Stimulated activated naive CD8-positive, alpha-beta T cell treated with anti-CD3 and anti-CD28 coated beads, Interleukin-15, Interleukin-2, amounts not matched to agents 100 ng/mL and 50 ng/mL, for 24 hours (primary cell): Measurements from ENCODE around the gene ASIC1.

ENCODE experiments used
- H3K27ac Mint-ChIP-seq: one replicate; pipeline ENCODE4 v1.8.0; 2021; ENCODE audit warnings: mild to moderate bottlenecking, mixed read lengths
- H3K27me3 Mint-ChIP-seq: one replicate; pipeline ENCODE4 v1.8.0; 2021; ENCODE audit warnings: mixed read lengths
- H3K36me3 Mint-ChIP-seq: one replicate; pipeline ENCODE4 v1.8.0; 2021; ENCODE audit warnings: low read depth, mixed read lengths
- H3K4me1 Mint-ChIP-seq: one replicate; pipeline ENCODE4 v1.8.0; 2021; ENCODE audit warnings: low read depth, mixed read lengths
- H3K4me3 Mint-ChIP-seq: one replicate; pipeline ENCODE4 v1.8.0; 2021; ENCODE audit warnings: mild to moderate bottlenecking, mixed read lengths
- H3K9me3 Mint-ChIP-seq: one replicate; pipeline ENCODE4 v1.8.0; 2021; ENCODE audit warnings: mixed read lengths

Gene ASIC1

GRCh38 chr12:50050410-50051098 is 6.8 kb upstream of the ASIC1 start:
- Mint-ChIP-seq H3K27me3 (peaks cover 34% of the 10 kb centered on the region), H3K27ac (no peak overlapping the region), H3K36me3 (no peaks in the 10 kb centered on the region), H3K4me1 (peaks cover under 1% of the 10 kb centered on the region), H3K4me3 (no peak overlapping the region), H3K9me3 (no peaks in the 10 kb centered on the region)

DNA sequence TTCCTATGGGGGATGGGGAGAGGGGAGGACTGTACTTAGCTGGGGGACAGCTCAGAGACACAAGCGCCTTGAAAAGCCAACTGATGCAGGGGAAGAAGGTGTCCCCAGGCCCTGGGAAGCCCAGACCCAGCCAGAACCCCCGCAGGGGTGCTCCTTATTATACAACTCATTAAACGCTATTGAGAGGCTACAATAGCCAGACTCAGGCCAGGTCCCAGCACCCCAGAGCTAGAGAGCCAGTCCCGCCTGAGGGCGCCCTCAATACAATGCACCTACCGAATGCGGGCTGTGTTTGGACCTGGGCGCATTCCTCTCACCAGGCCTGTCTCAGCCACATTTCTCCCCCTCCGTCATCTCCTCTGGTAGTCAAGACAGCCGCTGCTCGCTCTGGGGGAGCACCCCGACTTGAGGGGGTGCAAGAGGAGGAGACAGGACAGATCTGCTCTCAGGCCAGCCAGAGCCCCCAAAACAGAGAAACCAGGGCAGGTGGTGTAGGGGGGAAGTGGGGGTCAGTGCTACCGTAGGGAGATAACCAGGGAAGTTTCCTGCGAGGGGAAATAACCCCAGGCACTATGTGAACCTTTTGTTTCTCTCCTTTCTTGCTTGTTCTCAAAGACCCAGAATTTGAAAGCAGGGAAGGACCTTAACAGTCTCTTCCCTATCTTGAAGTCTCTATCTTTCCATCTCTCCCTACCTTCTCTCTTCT is 6.1 kb upstream of the ASIC1 start:
- Mint-ChIP-seq H3K36me3 (no peaks in the 10 kb centered on the region), H3K9me3 (no peaks in the 10 kb centered on the region), H3K27me3 (peaks cover 41% of the 10 kb centered on the region), H3K27ac (no peak overlapping the region), H3K4me1 (peaks cover 8% of the 10 kb centered on the region), H3K4me3 (no peak overlapping the region)

DNA sequence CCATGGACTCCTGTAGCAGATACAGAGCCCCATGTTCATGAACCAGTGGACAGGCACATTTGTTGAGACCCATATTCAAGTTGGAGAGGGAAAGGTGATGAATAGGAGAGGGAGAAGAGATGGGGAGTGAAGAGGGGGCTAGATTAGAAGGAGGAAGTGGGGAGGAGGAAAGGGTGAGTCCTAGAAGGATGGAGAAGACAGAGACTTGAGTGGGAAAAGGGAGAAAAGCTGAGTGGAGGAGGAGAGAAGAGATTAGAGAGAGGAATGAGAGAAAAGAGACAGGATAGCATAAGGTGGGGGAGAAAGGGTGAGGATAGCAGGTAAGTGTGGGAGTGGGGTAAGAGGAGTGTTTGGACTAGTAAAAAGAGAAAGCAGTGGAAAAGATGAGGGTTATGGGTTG is 4.9 kb upstream of the ASIC1 start:
- H3K27me3 Mint-ChIP-seq = peaks cover 51% of the 10 kb centered on the region

DNA sequence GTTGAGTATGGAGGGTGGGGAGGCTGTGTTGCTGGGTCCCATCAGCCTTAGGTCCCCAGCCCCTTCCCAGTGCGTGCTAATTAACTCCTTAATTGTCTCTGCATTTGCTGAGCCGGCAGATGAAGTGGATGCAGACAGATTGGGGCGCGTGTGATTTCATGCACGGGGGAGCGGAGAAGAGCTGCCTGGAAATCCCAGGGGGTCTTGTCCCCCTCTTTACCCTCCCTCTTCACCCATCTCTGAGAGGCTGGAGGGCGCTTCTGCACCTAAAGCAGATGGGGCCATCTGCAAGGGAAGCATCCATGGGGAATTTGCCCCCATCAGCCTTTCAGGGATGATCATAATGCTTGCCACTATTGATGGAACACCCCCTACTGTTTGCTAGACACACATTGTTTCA is 4.4 kb upstream of the ASIC1 start:
- H3K4me1 Mint-ChIP-seq = peaks cover 18% of the 10 kb centered on the region
- H3K36me3 Mint-ChIP-seq = no peaks in the 10 kb centered on the region
- H3K9me3 Mint-ChIP-seq = no peaks in the 10 kb centered on the region
- peaks cover 51% of the 10 kb centered on the region for H3K27me3 Mint-ChIP-seq
- no peak overlapping the region for H3K4me3 Mint-ChIP-seq
- H3K27ac Mint-ChIP-seq = no peak overlapping the region

More for the DNA sequence above, 4.9 kb upstream of the ASIC1 start:
- Mint-ChIP-seq H3K36me3 (no peaks in the 10 kb centered on the region), H3K27ac (no peak overlapping the region), H3K4me1 (peaks cover 18% of the 10 kb centered on the region), H3K4me3 (no peak overlapping the region), H3K9me3 (no peaks in the 10 kb centered on the region)

GRCh38 chr12:50053583-50053982 is 3.8 kb upstream of the ASIC1 start:
- peaks cover 51% of the 10 kb centered on the region for H3K27me3 Mint-ChIP-seq
- H3K4me3 Mint-ChIP-seq = no peak overlapping the region
- peaks cover 22% of the 10 kb centered on the region for H3K4me1 Mint-ChIP-seq
- H3K36me3 Mint-ChIP-seq = no peaks in the 10 kb centered on the region
- H3K27ac Mint-ChIP-seq = no peak overlapping the region
- H3K9me3 Mint-ChIP-seq = no peaks in the 10 kb centered on the region

DNA sequence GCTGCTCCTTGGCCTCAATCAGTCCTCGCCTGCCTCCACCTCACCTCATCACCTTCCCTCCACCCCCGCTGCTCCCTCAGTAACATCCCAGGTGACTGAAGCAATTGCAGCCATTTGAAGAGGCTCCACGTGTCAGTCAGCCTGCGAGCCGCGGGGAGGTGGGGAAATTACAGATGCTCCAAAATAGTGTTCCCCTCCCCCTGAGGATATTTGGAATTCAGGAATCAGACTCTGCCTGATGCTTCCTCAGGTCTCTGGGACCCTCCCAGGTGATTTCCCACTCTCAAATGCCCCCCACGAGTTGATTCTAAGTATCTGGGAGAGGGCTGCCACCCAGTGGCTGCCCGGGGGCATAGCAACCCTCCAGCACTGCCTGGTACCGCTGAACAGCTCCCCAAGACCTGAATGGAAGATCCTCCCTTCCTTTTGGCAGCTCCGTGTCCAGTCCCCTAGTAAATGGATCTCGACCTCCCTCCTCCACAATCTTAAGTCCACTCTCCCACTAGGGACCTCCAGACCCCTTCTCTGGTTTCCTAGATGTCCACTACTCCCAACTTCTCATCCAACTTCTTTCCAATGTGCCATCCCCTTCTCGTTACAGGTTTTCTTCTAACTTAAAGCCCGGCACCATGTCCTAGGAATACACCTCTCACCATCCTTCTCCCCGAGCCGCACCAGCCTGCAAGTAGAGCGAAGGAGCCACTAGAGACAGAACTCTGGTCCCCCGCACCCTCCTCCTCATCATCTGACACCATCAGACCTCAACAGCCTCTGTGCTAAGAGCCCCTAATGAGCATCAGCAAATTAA is 1.4 kb upstream of the ASIC1 start:
- Mint-ChIP-seq H3K4me3 (peak overlapping the region; percentile 53), H3K27ac (peak overlapping the region; percentile 56), H3K27me3 (peaks cover 31% of the 10 kb centered on the region), H3K36me3 (no peaks in the 10 kb centered on the region), H3K4me1 (peaks cover 45% of the 10 kb centered on the region), H3K9me3 (no peaks in the 10 kb centered on the region)

GRCh38 chr12:50056639-50056976 is 788 bp upstream of the ASIC1 start:
- Mint-ChIP-seq H3K27ac (no peak overlapping the region), H3K4me1 (peaks cover 49% of the 10 kb centered on the region), H3K4me3 (peak overlapping the region; percentile 89), H3K9me3 (no peaks in the 10 kb centered on the region), H3K27me3 (peaks cover 26% of the 10 kb centered on the region), H3K36me3 (no peaks in the 10 kb centered on the region)

DNA sequence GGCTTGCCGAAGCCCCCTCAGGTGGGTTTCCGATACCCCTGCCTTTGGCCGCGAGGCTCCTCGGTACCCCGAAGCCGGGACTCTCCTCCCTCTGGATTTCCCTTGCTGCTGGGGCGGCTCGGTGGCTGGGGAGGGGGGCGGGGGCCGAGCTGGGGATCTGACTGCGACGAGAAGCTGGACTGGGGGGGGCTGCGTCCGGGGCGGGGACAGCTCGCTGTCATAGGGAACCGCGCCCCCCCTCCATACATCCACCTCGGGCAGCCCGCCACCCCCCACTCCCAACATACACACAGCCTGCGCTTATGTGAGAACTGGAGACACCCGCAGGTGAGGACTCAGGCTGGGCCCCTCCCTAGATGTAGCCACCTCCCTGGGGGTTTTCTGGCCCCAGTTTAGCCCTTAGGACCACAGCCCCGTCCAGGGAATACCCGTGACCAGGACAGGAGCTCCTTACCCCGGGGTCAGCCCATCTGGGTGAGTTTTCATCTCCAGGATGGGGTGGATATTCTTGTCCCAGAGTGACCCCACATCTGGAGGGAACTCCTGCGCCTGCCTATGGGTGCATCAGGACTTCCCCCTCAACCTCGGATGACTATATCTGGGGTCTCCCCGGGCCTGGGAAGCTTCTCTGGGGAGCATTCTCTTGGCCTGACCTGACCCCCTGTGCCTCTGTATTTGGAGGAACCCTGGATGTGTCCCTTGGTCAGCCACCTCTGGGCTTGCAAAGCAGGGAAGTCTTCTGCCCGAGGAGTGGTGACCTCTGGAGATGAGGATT is 687 bp downstream of the ASIC1 start:
- Mint-ChIP-seq H3K4me1 (peaks cover 49% of the 10 kb centered on the region), H3K4me3 (peak overlapping the region; percentile 84), H3K36me3 (no peaks in the 10 kb centered on the region), H3K27ac (peak overlapping the region; percentile 86), H3K9me3 (no peaks in the 10 kb centered on the region), H3K27me3 (peaks cover 20% of the 10 kb centered on the region)

DNA sequence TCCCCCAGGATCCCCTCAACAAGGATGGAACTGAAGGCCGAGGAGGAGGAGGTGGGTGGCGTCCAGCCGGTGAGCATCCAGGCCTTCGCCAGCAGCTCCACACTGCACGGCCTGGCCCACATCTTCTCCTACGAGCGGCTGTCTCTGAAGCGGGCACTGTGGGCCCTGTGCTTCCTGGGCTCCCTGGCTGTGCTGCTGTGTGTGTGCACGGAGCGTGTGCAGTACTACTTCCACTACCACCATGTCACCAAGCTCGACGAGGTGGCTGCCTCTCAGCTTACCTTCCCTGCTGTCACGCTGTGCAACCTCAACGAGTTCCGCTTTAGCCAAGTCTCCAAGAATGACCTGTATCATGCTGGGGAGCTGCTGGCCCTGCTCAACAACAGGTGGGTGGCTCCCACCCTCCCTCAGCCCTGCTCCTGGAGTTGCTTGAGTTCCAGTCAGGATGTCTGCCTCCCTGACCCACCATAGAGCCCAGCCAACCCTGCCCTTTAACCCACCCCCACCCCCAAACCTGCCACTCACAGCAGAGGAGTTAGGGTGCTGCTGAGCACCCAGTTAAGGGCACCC is 1.4 kb downstream of the ASIC1 start:
- H3K4me1 Mint-ChIP-seq = peaks cover 49% of the 10 kb centered on the region
- no peaks in the 10 kb centered on the region for H3K36me3 Mint-ChIP-seq
- no peaks in the 10 kb centered on the region for H3K9me3 Mint-ChIP-seq
- H3K27ac Mint-ChIP-seq = peak overlapping the region; percentile 86
- H3K4me3 Mint-ChIP-seq = peak overlapping the region; percentile 84
- peaks cover 17% of the 10 kb centered on the region for H3K27me3 Mint-ChIP-seq

DNA sequence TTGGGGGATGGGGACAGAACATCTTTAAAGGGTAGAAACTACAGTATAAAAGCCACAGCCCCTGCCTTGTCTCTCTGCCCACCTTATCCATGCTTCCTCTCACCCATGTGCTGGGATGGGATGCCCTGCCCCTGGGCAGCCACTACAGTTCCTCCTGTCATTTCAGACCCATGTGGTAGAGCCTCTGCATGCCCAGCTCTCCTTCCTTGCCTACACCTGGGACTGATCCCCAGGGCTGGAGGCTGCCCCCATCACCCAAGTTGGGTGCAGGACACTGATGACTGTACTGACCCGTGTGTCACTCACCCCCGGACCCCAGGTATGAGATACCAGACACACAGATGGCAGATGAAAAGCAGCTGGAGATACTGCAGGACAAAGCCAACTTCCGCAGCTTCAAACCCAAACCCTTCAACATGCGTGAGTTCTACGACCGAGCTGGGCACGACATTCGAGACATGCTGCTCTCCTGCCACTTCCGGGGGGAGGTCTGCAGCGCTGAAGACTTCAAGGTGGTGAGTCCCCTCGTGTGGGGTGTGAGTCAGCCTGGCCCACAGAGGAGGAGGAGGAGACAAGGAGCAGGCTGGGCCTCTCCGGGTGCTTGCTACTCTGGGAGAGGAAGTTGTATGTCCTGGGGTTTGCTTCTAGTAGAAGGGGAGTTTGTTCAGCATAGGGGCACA is 2.2 kb downstream of the ASIC1 start:
- peaks cover 49% of the 10 kb centered on the region for H3K4me1 Mint-ChIP-seq
- H3K9me3 Mint-ChIP-seq = no peaks in the 10 kb centered on the region
- no peaks in the 10 kb centered on the region for H3K36me3 Mint-ChIP-seq
- peak overlapping the region; percentile 84 for H3K4me3 Mint-ChIP-seq
- H3K27ac Mint-ChIP-seq = peak overlapping the region; percentile 86
- H3K27me3 Mint-ChIP-seq = peaks cover 17% of the 10 kb centered on the region

- Mint-ChIP-seq H3K27ac (no peak overlapping the region), H3K4me3 (peak overlapping the region; percentile 84), H3K4me1 (peaks cover 49% of the 10 kb centered on the region), H3K27me3 (peaks cover 17% of the 10 kb centered on the region), H3K36me3 (no peaks in the 10 kb centered on the region), H3K9me3 (no peaks in the 10 kb centered on the region)
Measured at GRCh38 chr12:50060120-50060468, 2.7 kb downstream of the ASIC1 start.

DNA sequence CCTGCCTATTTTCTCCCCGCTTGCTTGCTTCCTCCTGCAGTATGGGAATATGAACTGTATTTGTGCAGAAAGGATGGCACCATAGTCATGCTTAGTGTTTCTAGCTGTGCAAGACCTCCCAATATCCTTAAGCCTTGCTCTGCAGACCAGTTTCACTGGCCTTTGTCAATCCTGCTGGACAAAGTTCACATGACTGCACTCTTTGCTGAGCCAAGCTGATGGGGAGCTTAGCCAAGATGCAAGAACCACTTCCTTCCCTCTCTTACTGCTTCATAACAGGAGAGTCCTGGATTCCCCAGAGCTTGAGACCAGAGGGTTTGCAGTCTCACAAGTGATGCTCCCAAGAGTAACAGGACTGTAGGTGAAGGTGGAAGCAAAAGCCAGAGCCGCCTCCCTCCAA is 3.8 kb downstream of the ASIC1 start:
- Mint-ChIP-seq H3K27me3 (peaks cover 11% of the 10 kb centered on the region), H3K4me1 (peaks cover 42% of the 10 kb centered on the region), H3K27ac (no peak overlapping the region), H3K9me3 (no peaks in the 10 kb centered on the region), H3K36me3 (no peaks in the 10 kb centered on the region), H3K4me3 (no peak overlapping the region)

- Mint-ChIP-seq H3K9me3 (no peaks in the 10 kb centered on the region), H3K36me3 (no peaks in the 10 kb centered on the region), H3K4me1 (peaks cover 33% of the 10 kb centered on the region), H3K4me3 (no peak overlapping the region), H3K27me3 (peaks cover 1% of the 10 kb centered on the region), H3K27ac (no peak overlapping the region)
Measured at GRCh38 chr12:50061946-50062686, 4.7 kb downstream of the ASIC1 start.
